GM13977 (cell line): Measurements from ENCODE around the gene HOXA2.

Experiments used
- DNase-seq: peaks from one replicate; pipeline ENCODE4 v3.0.0; 2012; ENCODE audit warnings: low spot score
- in situ Hi-C: fragments of 300-500 bp; cut with MboI; formaldehyde crosslinking; loops from one replicate; pipeline ENCODE4 v1.12.0; 2022; ENCODE audit warnings: low sequenced_read_pairs, low pct_unique_long_range_greater_than_20kb, mixed read lengths, inconsistent platforms; ENCODE audit not compliant: unreplicated experiment
- TF ChIP-seq, protein P1 (sequence below): IDR thresholded peaks from 2 replicates; pipeline ENCODE4 v1.5.1; 2012; ENCODE audit warnings: mild to moderate bottlenecking, control low read depth; ENCODE audit not compliant: insufficient read depth; ENCODE audit errors: extremely low read depth, missing control alignments

HOXA2 gene

GRCh38 chr7:27144781-27145164 is 42.3 kb upstream of the HOXA2 start:
- no peak for DNase-seq
- in situ Hi-C loops: no loop called here
- TF ChIP-seq, protein P1, sequence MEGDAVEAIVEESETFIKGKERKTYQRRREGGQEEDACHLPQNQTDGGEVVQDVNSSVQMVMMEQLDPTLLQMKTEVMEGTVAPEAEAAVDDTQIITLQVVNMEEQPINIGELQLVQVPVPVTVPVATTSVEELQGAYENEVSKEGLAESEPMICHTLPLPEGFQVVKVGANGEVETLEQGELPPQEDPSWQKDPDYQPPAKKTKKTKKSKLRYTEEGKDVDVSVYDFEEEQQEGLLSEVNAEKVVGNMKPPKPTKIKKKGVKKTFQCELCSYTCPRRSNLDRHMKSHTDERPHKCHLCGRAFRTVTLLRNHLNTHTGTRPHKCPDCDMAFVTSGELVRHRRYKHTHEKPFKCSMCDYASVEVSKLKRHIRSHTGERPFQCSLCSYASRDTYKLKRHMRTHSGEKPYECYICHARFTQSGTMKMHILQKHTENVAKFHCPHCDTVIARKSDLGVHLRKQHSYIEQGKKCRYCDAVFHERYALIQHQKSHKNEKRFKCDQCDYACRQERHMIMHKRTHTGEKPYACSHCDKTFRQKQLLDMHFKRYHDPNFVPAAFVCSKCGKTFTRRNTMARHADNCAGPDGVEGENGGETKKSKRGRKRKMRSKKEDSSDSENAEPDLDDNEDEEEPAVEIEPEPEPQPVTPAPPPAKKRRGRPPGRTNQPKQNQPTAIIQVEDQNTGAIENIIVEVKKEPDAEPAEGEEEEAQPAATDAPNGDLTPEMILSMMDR: no peak

DNA sequence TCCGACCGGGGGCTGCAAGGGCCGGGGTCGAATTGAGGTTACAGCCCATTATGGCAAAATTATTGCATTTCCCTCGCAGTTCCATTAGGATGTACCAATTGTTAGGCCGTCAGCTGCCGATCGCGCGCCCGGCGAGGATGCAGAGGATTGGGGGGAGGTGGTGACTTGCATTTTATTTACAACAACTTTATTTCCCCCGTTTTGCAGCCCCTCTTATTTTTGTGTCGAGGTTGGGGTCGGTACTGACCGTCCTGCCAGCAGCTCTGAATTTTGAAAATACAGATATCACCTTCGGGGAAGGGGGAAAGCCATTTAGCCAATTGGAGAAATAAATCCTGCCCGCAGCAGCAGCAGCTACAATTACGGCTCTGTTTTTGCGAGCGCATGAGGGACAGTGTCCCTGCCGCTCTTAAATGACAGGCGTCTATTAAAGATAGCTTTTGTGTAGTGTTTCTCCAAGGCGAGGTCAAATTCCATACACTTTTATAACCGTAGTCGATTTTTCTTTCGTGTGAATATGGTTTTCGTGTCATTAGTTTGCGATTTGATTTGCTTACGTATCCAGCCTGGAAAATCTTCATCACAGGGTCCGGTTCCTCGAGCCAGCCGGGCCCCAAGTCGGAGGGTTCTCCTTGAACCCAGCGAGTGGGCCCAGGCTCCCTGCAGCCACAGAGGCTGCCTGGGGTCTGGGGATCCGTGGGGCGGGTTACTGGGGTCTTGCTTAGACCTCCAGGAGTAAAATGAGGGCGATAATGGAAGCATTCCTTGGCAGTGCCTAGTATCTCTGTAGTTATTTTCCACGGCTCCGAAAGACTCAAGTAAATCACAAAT is 41.7 kb upstream of the HOXA2 start:
- in situ Hi-C loops: no loop called here
- DNase-seq: no peak

DNA sequence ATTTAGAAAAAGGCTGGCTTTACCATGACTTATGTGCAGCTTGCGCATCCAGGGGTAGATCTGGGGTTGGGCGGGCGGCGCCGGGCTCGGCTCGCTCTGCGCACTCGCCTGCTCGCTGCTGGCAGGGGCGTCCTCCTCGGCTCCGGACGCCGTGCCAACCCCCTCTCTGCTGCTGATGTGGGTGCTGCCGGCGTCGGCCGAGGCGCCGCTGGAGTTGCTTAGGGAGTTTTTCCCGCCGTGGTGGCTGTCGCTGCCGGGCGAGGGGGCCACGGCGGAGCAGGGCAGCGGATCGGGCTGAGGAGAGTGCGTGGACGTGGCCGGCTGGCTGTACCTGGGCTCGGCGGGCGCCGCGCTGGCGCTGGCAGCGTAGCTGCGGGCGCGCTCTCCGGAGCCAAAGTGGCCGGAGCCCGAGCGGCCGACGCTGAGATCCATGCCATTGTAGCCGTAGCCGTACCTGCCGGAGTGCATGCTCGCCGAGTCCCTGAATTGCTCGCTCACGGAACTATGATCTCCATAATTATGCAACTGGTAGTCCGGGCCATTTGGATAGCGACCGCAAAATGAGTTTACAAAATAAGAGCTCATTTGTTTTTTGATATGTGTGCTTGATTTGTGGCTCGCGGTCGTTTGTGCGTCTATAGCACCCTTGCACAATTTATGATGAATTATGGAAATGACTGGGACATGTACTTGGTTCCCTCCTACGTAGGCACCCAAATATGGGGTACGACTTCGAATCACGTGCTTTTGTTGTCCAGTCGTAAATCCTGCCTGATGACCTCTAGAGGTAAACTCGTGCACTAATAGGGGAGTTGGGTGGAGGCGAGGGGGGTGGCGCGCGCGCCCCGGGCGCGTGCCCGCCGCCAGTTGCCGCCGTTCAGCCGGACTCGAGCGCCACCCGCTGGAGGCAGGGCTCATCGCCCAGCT is 40.8 kb upstream of the HOXA2 start, which contains the start of gene HOXA5:
Gene HOXA5 (minus strand): TSS at position 659 of the 927 bp plus-strand sequence. CDS start 74 bp downstream, at position 585.
- in situ Hi-C loops: no loop called here
- DNase-seq: no peak
- TF ChIP-seq, protein P1: peak; percentile 13

More for the DNA sequence above, 41.7 kb upstream of the HOXA2 start:
- TF ChIP-seq, protein P1: no peak

DNA sequence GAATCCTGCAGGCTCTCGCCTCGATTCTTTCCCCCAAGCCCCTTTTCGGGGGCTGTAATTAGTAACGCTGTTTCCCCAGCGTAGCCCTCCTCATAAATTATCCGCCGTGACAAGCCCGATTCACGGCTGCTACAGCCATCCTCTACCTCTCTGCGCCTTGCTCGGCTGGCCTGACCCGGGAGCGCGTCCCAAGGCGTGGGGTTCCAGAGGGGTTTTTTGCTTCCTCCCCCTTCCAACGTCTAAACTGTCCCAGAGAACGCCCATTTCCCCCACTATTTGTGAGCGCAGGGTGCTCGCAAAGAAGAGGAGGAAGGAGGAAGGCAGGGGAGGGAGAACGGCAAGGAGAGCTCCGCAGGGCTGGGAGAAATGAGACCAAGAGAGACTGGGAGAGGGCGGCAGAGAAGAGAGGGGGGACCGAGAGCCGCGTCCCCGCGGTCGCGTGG is 40.1 kb upstream of the HOXA2 start:
- TF ChIP-seq, protein P1: no peak
- DNase-seq: no peak
- in situ Hi-C loops: no loop called here

- TF ChIP-seq, protein P1: no peak
- no peak for DNase-seq
- in situ Hi-C loops: no loop called here
Observed at GRCh38 chr7:27141923-27142579, 39.6 kb upstream of the HOXA2 start.
